ENCODE data around the gene NSD1.

NSD1 gene, protein sequence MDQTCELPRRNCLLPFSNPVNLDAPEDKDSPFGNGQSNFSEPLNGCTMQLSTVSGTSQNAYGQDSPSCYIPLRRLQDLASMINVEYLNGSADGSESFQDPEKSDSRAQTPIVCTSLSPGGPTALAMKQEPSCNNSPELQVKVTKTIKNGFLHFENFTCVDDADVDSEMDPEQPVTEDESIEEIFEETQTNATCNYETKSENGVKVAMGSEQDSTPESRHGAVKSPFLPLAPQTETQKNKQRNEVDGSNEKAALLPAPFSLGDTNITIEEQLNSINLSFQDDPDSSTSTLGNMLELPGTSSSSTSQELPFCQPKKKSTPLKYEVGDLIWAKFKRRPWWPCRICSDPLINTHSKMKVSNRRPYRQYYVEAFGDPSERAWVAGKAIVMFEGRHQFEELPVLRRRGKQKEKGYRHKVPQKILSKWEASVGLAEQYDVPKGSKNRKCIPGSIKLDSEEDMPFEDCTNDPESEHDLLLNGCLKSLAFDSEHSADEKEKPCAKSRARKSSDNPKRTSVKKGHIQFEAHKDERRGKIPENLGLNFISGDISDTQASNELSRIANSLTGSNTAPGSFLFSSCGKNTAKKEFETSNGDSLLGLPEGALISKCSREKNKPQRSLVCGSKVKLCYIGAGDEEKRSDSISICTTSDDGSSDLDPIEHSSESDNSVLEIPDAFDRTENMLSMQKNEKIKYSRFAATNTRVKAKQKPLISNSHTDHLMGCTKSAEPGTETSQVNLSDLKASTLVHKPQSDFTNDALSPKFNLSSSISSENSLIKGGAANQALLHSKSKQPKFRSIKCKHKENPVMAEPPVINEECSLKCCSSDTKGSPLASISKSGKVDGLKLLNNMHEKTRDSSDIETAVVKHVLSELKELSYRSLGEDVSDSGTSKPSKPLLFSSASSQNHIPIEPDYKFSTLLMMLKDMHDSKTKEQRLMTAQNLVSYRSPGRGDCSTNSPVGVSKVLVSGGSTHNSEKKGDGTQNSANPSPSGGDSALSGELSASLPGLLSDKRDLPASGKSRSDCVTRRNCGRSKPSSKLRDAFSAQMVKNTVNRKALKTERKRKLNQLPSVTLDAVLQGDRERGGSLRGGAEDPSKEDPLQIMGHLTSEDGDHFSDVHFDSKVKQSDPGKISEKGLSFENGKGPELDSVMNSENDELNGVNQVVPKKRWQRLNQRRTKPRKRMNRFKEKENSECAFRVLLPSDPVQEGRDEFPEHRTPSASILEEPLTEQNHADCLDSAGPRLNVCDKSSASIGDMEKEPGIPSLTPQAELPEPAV (N-terminal part only)

DNA sequence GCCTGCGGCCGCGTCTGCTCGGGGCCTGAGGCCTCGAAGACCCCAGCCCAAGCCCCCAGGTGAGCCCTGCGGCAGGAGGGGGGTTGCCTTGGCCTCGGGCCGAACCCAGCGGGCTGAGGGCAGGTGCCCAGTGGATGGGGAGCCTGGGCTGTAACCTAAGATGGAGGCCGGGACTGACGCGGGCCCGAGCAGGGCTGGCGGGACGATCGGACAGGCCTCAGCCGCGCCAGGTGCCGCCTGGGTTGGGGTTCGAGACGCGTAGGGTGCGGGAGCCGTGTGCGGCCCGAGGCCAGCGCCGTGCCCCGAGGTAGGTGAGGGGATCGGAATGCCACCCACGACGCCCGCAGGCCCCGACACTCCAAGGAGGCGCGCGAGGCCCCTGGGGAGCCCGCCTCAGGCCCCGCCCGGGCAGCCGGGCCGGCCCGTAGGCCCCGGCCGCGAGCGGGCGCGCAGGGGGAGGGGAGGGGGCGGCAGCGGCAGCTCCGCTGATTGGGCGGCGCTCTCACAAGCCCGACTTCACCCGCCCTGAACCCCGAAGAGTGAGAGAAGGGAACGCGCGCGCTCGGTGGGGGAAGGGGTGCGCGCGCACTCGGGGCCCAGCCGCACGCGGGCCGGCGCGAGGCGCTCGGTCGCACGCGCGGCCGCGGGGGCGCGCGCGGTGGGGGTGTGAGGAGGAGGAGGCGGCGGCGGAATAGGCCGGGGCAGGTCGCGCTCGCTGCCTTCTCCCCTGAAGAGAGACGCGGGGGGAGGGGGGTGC is at the start of gene NSD1:
Gene NSD1 (plus strand): TSS at position 678 of the 757 bp plus-strand sequence. CDS start 1,331 bp downstream, outside the sequence.
- peak; percentile 82 for DNase-seq (ENCODE audit: low spot score)

DNA sequence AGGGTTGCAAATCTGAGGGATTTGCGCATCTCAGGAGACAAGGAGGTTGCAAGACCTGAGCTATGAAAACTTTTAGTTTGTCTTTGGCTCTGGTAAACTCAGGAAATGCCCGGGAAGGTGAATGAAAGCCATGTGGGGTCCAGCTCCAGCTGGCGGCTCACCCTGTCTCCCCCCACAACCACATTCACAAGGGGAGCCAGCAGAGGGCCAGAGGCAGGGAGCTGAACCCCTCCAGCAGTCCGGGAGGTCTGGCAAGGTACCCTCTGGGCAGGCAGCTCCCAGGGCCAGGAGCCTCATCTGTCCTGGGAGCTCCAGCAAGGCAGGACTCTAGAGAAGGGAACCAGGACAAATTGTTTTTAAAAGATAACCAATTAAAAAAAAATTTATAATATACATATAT is 49.4 kb upstream of the NSD1 start:
- DNase-seq (ENCODE audit: low spot score) = no peak

DNA sequence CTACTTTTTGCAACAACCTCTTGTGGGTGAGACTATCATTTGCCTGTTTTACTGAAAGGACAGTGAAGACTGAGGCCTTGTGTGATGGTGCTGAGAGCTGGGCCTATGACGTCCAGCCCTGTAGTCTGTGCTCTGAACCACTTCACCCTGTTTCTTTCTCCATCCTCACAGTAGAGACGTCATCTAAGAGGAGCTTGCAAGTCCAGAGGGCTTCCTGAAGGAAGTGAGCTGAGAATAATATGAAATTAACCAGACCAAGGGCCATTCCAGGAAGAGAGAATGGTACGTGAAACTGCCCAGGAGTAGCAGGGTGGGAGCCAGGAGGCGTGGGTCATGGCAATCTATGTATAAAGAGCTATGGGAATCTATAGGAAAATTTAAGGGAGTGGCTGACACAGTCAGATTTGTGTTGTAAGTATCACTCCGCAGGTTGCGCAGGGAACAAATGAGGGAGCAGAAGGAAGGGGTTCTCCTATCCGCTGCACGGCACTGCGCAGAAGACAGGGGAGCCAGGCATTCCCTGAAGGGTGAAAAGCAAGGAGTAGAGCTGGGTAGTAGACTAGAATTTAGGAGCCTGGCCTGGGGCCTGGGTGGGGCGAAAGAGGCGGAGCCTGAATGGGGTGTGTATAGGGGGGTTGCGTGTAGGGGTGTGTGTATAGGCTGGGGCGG is 47.5 kb upstream of the NSD1 start:
- no peak for DNase-seq (ENCODE audit: low spot score)

DNA sequence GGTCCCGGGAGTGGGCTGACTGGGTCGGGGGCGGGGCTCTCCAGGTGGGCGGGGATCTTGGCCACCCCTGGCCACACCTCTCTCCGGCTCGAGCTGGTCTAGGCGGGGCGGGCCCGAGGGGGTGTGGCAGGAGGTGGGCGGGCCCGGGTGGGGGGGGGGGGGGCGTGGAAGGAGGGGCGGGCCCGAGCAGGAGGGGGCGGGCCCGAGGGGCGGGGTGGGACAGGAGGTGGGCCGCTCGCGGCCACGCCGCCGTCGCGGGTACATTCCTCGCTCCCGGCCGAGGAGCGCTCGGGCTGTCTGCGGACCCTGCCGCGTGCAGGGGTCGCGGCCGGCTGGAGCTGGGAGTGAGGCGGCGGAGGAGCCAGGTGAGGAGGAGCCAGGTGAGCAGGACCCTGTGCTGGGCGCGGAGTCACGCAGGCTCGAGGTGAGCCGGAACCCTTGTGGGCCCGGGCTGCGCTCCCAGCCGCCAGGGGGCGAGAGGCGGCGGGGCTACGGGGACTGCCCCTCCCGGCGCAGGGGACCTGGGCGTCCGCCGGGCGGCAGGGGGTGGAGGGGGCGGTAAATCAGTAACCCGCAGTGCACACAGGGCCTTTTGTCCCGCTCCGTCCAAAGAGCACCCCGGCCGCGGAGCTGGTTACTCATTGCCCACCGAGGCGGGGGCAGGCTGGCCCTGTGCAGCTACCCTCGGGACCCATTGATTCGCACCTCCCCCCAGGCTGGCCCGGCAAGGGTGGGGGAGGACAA is 46.7 kb upstream of the NSD1 start, which contains the start of gene FGFR4:
Gene FGFR4 (plus strand): TSS at position 262 of the 744 bp plus-strand sequence. CDS start 2,688 bp downstream, outside the sequence.
- DNase-seq (ENCODE audit: low spot score) = peak; percentile 91

DNA sequence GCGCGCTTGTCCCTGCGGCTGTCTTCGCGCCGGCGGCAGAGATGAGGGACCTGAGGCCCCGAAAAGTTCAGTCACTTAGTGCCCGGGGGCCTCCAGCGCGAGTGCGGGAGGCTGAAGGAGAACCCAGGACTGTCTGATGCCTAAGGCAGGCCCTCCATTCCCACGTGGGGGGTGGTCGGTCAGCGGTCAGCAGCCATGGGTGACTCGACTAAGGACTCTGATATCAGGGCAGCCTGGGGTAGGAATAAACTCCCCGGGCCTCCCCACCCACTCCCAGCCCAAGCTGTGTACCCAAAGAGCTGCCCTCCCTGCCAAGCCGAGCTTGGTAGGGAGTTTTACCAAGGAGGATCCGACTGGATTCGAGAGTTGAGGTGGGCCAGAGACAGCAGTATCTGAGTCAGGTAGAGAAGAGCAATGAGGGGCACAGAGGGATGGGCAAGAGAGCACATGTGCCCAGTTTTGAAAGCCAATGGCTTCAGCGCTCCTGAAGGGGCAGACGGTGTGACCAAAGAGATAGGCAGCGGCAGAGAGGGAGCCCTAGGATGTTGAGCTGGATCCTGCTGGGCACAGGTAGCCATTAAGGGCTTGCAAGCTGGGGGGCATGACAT is 46.1 kb upstream of the NSD1 start:
- no peak for DNase-seq (ENCODE audit: low spot score)

DNA sequence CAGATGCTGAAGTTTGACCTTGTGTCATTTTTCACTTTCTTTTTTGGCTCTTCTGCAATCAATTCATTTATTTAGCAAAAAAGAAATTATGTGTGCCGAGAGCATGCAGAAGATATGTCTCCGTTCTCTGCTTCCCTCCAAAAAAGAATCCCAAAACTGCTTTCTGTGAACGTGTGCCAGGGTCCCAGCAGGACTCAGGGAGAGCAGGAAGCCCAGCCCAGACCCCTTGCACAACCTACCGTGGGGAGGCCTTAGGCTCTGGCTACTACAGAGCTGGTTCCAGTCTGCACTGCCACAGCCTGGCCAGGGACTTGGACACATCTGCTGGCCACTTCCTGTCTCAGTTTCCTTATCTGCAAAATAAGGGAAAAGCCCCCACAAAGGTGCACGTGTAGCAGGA is 44.4 kb upstream of the NSD1 start:
- DNase-seq (ENCODE audit: low spot score) = no peak

DNA sequence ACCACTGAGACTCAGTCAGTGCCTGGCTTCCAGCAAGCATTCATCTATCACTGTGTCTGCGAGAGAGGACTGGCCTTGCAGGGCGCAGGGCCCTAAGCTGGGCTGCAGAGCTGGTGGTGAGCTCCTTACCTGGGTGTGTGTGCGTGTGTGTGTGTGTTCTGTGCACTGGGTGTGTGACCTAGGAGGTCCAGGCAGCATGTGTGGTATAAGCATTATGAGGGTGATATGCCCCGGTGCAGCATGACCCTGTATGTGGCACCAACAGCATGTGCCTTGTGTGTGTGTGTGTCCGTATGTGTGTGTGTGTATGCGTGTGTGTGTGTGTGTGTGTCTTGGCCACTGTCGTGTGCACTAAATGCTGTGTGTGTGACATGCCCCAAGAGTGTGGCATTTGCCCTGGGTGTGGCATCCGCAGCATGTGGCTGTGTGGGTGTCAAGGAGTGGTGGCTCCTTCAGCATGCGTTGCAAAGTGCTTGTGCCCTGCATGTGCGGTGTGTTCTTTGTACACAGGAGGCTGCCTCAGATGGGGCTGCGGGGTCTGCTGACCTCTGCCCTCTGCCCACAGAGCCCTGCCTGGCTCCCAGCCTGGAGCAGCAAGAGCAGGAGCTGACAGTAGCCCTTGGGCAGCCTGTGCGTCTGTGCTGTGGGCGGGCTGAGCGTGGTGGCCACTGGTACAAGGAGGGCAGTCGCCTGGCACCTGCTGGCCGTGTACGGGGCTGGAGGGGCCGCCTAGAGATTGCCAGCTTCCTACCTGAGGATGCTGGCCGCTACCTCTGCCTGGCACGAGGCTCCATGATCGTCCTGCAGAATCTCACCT is 43.5 kb upstream of the NSD1 start:
- DNase-seq (ENCODE audit: low spot score) = no peak

DNA sequence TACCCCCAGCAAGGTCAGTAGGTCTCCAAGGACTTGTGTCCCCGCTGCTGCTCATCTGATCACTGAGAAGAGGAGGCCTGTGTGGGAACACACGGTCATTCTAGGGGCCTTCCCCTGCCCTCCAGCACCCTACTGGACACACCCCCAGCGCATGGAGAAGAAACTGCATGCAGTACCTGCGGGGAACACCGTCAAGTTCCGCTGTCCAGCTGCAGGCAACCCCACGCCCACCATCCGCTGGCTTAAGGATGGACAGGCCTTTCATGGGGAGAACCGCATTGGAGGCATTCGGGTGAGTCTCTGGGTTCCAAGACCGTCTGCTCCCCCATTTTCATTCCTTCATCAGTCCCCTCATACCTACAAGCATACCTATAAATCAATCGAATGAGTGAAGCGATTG is 42.8 kb upstream of the NSD1 start:
- no peak for DNase-seq (ENCODE audit: low spot score)

DNA sequence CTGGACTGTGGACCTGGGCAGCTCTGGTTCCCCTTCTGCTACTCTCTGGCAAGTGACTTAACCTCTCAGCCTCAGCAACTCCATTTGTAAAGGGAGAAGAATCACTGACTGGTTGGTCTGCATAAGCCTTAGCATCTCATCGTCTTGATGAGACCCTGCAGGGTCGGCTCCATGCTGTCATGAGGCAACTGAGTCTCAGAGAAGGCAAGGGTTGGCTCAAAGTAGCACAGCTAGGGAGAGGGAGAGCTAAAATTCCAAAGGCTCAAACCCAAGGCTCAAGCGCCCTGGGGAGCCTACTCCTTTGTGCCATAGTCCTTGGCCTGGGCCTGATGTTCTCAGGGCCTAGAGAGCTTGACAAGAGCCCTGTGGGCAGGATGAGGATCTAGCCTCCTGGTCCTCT is 42.3 kb upstream of the NSD1 start:
- no peak for DNase-seq (ENCODE audit: low spot score)

DNA sequence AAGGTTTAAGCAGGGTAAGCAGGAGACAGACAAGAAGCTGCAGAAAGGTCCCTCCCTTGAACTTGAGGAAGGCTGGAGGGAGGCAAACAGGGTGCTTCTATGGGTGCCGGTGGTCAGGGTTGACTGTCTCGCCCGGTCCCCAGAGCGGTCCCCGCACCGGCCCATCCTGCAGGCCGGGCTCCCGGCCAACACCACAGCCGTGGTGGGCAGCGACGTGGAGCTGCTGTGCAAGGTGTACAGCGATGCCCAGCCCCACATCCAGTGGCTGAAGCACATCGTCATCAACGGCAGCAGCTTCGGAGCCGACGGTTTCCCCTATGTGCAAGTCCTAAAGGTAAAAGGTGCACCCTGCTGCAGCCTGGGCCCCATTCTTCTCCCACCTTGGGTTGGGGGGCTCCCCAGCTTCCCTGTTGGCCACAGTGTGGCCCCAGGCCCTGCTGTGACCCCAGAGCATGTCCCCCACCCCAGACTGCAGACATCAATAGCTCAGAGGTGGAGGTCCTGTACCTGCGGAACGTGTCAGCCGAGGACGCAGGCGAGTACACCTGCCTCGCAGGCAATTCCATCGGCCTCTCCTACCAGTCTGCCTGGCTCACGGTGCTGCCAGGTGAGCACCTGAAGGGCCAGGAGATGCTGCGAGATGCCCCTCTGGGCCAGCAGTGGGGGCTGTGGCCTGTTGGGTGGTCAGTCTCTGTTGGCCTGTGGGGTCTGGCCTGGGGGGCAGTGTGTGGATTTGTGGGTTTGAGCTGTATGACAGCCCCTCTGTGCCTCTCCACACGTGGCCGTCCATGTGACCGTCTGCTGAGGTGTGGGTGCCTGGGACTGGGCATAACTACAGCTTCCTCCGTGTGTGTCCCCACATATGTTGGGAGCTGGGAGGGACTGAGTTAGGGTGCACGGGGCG is 41.1 kb upstream of the NSD1 start:
- DNase-seq (ENCODE audit: low spot score) = no peak

DNA sequence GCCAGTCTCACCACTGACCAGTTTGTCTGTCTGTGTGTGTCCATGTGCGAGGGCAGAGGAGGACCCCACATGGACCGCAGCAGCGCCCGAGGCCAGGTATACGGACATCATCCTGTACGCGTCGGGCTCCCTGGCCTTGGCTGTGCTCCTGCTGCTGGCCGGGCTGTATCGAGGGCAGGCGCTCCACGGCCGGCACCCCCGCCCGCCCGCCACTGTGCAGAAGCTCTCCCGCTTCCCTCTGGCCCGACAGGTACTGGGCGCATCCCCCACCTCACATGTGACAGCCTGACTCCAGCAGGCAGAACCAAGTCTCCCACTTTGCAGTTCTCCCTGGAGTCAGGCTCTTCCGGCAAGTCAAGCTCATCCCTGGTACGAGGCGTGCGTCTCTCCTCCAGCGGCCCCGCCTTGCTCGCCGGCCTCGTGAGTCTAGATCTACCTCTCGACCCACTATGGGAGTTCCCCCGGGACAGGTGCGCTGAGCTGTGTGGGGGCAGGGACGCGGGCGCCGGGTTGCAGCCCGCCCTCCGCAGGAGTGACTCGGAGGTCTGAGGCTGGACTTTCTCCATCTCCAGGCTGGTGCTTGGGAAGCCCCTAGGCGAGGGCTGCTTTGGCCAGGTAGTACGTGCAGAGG is 40.4 kb upstream of the NSD1 start:
- no peak for DNase-seq (ENCODE audit: low spot score)

DNA sequence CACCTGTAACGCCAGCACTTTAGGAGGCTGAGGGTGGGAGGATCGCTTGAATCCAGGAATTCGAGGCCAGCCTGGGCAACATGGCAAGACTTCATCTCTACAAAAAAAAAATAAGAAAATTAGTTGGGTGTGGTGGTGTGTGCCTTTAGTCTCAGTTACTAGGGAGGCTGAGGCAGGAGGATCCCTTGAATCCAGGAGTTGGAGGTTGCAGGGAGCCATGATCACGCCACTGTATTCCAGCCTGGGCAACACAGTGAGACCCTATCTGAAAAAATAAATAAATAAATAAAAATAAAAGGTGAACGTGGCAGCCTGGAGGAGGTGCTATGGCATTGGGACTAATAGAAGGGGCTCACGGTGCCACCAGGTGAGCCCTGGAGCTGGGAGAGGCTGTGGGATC is 39.8 kb upstream of the NSD1 start:
- no peak for DNase-seq (ENCODE audit: low spot score)

DNA sequence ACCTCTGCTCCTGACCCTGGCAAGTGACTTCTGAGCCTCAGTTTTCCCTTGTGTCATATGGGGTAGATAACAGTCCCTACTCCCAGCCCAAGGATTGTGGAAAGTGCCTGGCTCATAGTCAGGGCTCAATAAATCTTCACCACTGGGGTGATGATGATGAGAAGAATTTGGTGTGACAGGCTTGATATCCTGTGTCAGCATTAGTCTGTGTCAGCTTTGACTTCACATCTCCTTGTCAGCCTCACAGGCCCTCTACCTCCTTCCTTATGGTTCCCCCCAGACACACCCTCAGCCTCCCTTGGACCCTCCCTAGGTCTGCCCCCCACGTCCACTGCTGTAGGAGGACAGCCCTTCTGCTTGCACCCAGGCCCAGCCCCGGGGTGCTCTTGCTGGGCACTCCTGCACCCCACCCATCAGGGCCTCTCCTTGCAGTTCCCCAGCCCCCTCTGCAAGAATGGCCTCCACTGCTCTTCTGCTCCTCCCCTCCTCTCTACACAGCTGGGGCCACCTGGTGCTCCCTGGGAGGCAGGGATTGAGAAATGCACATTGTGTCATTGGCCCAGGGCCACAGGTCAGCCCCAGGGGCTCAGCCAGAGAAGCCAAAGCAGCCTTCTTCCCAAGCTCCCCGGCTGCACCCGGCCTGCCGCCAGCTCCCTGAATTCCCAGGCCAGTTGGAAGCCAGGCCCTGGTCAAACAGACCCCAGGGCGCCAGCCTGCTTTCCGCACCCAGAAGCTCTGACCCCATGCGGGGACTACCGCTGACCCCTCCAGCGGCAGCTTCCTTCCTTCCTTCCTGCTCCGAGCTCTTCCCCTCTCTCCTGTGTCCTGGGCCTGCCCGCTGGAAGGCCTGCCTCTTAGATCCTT is 39.1 kb upstream of the NSD1 start:
- DNase-seq (ENCODE audit: low spot score) = peak; percentile 50

DNA sequence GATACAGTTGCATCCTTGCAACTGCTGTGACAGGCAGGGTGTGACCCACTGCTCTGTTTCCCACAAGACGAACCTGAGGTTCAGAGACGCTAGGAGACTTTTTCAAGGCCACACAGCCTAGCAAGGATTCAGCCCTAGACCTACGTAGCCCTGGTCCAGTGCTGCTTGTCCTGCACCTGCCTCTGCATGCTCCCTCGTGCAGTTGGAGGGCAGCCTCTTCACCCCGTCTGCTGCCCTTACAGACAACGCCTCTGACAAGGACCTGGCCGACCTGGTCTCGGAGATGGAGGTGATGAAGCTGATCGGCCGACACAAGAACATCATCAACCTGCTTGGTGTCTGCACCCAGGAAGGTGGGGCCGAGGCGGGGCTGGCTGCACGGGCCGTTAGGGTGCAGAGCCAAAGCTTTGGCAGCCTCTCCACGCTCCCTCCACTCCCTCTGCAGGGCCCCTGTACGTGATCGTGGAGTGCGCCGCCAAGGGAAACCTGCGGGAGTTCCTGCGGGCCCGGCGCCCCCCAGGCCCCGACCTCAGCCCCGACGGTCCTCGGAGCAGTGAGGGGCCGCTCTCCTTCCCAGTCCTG is 38.4 kb upstream of the NSD1 start:
- DNase-seq (ENCODE audit: low spot score) = no peak

DNA sequence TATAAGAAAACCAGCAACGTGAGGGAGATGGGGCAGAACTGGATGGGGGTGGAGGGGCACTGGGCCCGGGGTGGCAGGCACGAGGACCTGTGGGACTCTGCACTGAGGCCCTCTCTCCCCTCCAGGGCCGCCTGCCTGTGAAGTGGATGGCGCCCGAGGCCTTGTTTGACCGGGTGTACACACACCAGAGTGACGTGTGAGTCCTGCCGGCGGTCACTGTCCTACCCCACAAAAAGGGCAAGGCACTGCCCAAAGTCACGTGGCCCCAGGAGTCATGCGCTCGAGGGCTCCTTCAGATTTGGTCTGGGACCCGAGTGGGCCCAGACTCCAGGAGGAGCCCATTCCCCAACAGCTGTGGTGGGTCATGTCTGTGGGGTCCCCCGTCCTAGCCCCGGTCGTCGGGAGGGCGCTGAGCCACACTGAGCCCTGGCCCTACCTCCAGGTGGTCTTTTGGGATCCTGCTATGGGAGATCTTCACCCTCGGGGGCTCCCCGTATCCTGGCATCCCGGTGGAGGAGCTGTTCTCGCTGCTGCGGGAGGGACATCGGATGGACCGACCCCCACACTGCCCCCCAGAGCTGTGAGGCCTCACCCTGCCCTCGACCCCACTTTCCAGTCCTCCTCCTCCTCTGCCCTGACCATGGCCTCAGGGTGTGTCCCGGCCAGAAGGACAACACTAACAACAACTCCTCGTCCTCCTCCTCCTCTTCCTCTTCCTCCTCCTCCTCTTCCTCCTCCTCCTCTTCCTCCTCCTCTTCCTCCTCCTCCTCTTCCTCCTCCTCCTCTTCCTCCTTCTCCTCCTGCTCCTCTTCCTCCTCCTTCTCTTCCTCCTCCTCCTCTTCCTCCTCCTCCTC is 37.2 kb upstream of the NSD1 start:
- no peak for DNase-seq (ENCODE audit: low spot score)

Measured in AG08395 (cell line).